Effector memory CD4-positive, alpha-beta T cell (primary cell): ENCODE results near the gene SLC6A13.

ENCODE experiments used
- DNase-seq, 3 donors: peaks; one replicate each; pipeline ENCODE4 v3.0.0-alpha.2; 2020
- H3K27ac ChIP-seq: 2 replicates; pipeline ENCODE4 v1.7.0; 2013; ENCODE audit warnings: mild to moderate bottlenecking, low read length, moderate library complexity; ENCODE audit not compliant: insufficient read depth, poor library complexity, severe bottlenecking
- H3K27me3 ChIP-seq: replicated peaks from 2 replicates; pipeline ENCODE4 v1.7.0; 2013; ENCODE audit warnings: mild to moderate bottlenecking, low read length; ENCODE audit not compliant: insufficient read depth, control insufficient read depth, poor library complexity, severe bottlenecking
- H3K36me3 ChIP-seq: 2 replicates; pipeline ENCODE4 v1.7.0; 2013; ENCODE audit warnings: mild to moderate bottlenecking, low read length, moderate library complexity; ENCODE audit not compliant: control insufficient read depth, insufficient read depth
- H3K4me1 ChIP-seq: 2 replicates; pipeline ENCODE4 v1.7.0; 2013; ENCODE audit warnings: low read length, mild to moderate bottlenecking; ENCODE audit not compliant: control insufficient read depth, insufficient read depth, poor library complexity, severe bottlenecking
- H3K4me3 ChIP-seq: 2 replicates; pipeline ENCODE4 v1.7.0; 2013; ENCODE audit warnings: low read length, low read depth, mild to moderate bottlenecking; ENCODE audit not compliant: insufficient read depth, poor library complexity, severe bottlenecking
- H3K9me3 ChIP-seq: 2 replicates; pipeline ENCODE4 v1.7.0; 2013; ENCODE audit warnings: mild to moderate bottlenecking, low read length, moderate library complexity; ENCODE audit not compliant: control insufficient read depth

Gene SLC6A13

DNA sequence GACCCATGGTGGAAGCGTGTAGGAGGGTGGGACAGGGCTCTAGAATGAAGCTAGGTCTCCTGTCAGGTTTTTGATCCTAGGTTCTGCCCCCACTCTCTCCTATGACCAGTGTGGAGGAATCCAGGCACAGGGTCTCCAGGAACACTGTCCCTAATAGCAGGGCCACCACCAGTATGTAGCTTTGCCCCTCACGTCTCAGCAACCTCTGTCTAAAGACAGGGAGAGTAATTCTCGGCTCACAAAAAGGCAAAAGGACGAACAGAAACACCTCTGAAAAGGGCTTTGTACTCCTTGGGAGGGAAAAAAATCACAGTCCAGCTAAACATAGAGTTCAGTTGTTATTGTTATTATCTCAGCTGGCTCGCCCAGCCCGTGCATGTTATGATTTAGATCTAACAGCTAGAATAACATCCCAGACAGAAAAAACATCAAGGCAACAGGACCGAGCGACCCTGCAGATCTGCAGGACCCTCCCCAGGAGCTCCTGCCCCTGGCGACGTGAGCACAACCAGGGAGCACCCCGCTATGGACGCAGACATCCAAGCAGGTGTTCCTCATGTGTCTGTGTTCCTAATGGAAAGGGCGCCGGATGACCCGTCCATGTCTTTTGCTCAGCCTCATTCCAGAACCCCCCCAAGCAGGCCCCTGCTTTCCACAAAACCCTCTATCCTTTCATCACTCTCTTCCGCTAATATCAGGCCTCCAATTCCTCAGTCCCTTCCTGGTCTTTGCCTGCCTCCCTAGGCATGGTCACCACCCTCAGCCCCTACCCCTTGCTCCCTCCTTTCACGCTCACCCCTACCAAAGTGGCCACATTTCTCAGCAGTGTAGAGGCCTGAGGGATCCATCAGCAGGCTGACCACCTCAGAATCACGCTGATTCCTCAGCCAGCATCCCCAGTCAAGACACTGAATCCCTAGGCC is 34.5 kb downstream of the SLC6A13 start:
- no peaks in the 10 kb centered on the region for H3K27me3 ChIP-seq
- DNase-seq = no peak

DNA sequence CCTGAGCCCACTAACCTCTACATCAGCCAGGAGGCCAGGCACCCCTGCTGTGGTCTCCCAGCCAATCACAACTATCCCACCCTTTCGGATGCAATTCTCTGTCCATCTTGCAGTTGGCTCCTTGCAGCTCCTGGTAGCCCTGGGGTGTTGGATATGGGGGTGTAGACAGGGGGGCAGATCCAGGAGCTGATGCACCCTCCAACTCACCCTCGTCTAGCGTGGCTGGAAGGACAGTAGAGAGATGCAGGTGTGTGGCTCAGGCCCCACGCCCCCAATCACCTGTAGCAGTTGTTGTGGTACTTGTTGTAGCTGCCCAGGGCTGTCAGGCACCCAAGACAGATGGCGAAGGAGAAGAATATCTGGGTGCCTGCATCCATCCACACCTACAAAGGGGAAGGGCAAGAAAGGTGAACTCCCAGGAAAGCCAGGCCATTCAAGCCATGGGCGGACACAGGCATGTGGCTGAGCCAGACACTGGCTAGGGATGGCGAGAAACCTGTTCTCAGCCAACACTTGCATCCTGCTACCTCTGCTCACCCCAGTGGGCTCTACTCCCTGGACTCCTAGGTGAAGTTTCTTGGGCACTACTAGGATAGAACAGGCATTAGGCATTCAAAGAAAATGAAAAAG is 35.2 kb downstream of the SLC6A13 start:
- H3K27ac ChIP-seq = no peak overlapping the region
- no peaks in the 10 kb centered on the region for H3K36me3 ChIP-seq
- DNase-seq = no peak
- no peak overlapping the region for H3K4me3 ChIP-seq
- no peaks in the 10 kb centered on the region for H3K9me3 ChIP-seq
- no peaks in the 10 kb centered on the region for H3K4me1 ChIP-seq
- no peaks in the 10 kb centered on the region for H3K27me3 ChIP-seq

More for the DNA sequence above, 34.5 kb downstream of the SLC6A13 start:
- Histone ChIP-seq H3K9me3 (no peaks in the 10 kb centered on the region), H3K4me1 (no peaks in the 10 kb centered on the region), H3K36me3 (no peaks in the 10 kb centered on the region), H3K27ac (no peak overlapping the region), H3K4me3 (no peak overlapping the region)

DNA sequence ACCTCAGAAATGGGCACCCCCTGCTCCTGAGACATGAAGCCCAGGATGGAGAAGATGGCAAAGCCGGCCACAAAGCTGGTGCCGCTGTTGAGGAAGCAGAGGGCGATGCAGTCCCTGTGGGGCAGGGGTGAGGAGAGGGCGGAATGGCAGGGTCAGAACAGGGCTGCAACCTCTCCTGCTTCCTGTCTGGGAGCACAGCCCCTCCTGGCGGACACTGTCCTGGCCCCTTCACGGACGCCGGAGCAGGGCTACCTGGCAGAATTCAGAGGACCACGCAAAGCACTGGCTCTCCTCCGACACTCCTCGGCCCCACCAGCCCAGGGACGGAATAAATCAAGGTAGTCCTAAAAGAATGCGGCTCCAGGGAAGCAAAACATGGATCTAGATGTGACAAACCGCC is 36.2 kb downstream of the SLC6A13 start:
- Histone ChIP-seq H3K36me3 (no peaks in the 10 kb centered on the region), H3K4me3 (no peak overlapping the region), H3K27ac (no peak overlapping the region), H3K9me3 (no peaks in the 10 kb centered on the region), H3K27me3 (no peaks in the 10 kb centered on the region), H3K4me1 (no peaks in the 10 kb centered on the region)
- DNase-seq = no peak

DNA sequence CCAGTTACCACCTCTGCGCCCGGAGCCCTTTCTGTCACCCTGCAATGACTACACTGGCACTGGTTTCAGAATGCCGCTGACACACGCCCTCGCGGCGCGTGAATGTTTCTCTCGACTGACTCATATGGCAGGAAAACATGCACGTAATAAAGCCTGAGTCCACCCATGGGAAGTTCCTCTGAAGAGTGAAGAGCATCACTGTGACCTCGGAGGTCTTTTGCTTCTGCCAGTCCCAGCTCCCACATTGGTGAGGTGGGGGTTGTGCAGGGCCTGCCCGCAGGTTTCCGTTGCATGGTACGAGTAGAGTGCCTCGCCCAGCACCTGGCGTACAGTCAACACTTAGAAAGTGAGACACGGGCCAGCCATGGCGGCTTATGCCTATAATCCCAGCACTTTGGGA is 37.6 kb downstream of the SLC6A13 start:
- DNase-seq = no peak
- Histone ChIP-seq H3K4me1 (no peaks in the 10 kb centered on the region), H3K9me3 (no peaks in the 10 kb centered on the region), H3K27me3 (no peaks in the 10 kb centered on the region), H3K36me3 (no peaks in the 10 kb centered on the region), H3K27ac (no peak overlapping the region), H3K4me3 (no peak overlapping the region)

DNA sequence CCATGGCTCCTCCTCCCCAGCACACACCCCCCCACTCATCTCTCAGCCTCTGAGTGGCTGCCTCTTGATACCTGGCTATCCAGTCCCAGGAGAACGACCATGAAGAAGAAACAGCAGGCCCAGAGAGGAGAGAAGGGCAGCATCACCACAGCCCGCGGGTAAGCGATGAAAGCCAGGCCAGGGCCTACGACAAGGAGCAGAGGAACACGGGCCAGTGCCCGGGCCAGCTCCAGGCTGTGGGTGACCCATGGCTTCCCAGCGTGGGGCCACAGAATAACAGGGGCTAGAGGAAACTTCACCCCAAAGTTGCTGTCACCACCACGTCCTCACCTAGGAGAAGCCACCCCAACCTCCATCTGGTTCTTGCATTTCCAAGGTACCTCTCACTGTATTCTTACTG is 38.3 kb downstream of the SLC6A13 start:
- H3K27me3 ChIP-seq = no peaks in the 10 kb centered on the region
- no peak for DNase-seq
- no peaks in the 10 kb centered on the region for H3K36me3 ChIP-seq
- no peaks in the 10 kb centered on the region for H3K4me1 ChIP-seq
- H3K9me3 ChIP-seq = no peaks in the 10 kb centered on the region
- no peak overlapping the region for H3K27ac ChIP-seq
- H3K4me3 ChIP-seq = no peak overlapping the region

DNA sequence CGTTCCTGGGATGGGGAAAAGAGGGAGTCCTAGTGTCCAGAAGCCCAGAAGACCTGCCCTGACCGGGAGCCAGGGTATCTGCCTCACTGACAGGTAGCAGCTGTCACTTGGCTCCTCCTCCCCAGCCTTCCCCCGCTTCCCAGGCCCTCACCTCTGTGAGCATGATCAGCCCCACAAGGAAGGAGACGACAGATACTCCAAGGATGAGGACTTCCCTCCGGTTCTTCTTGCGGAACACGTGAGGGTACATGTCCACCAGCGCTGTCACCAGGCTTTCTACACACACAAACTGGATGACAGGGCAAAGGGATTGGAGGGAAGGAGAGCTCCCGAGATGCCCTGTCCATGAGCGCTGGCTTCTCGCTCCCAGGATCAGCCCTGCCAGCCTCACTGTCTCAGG is 38.8 kb downstream of the SLC6A13 start:
- DNase-seq = no peak
- H3K4me1 ChIP-seq = no peaks in the 10 kb centered on the region
- H3K36me3 ChIP-seq = no peaks in the 10 kb centered on the region
- no peak overlapping the region for H3K4me3 ChIP-seq
- no peak overlapping the region for H3K27ac ChIP-seq
- H3K9me3 ChIP-seq = no peaks in the 10 kb centered on the region
- no peaks in the 10 kb centered on the region for H3K27me3 ChIP-seq

DNA sequence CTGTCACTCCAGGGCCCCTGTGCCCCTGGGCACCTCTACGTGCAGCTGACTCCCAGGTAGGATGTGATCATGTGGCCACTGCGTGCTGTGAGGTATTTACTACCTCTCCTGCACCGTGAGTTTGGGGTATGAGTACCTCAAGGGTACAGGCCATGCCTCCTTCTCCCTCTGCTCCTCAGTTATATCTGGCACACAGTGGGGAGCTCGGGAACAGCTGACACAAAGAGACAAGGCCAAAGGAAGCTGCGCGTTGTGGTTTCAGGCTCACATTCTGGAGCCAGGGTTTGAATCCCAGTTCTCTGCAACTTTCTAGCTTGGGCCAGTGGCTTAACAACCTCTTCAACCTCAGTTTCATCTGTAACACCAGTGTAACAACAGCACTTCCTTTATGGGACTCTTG is 40.9 kb downstream of the SLC6A13 start:
- Histone ChIP-seq H3K36me3 (no peaks in the 10 kb centered on the region), H3K27me3 (no peaks in the 10 kb centered on the region), H3K9me3 (no peaks in the 10 kb centered on the region), H3K4me3 (no peak overlapping the region), H3K4me1 (no peaks in the 10 kb centered on the region), H3K27ac (no peak overlapping the region)
- no peak for DNase-seq

DNA sequence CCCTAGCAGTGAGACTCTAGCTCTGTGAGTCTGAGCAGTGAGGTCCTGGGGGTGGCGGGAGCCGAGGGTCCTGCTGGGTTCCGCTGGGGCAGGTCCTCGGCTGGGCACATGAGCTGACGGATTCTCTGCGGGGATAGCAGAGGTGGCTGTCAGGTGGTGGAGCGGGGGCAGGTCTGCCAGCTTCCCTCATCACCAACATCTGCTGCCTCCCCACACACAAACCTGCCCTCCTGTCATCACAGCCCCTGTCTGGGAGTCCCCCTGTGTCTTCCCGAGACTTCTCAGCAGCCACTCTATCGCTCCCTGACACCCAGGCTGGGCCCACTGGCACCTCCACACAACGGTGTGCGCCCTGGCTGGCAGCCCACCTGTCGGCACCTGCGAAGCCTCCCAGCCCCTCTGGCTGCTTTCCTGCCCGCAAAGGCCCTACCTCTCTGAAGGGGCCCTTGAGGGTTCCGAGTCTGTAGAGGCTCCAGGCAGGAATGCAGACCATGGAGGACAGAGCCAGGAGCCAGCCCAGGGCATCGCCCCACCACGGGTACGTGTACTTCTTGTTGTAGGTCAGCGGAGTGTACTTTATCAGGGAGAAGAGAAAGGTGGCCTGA is 41.6 kb downstream of the SLC6A13 start:
- H3K27ac ChIP-seq = no peak overlapping the region
- no peaks in the 10 kb centered on the region for H3K36me3 ChIP-seq

DNA sequence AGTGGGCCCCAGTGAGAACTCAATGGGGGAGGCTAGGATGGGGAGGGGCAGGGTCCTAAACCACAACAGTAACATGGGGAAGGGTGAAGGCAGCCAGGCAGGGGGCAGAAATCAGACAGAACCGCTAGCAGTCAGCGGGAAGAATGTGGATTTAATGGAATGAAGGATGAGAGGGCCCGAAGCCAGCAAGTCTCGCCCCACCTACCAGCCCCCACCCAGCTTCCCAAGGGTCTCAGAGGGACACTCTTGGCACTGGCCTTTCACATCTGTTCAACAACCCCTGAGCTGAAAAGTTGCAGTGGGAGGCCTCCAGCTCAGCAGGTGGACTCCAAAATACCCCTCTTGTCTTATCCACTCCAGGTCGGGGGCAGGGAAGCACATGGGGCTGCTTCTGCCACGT is 42.1 kb downstream of the SLC6A13 start:
- no peaks in the 10 kb centered on the region for H3K9me3 ChIP-seq
- no peaks in the 10 kb centered on the region for H3K27me3 ChIP-seq
- no peaks in the 10 kb centered on the region for H3K36me3 ChIP-seq
- DNase-seq = no peak
- H3K4me1 ChIP-seq = no peaks in the 10 kb centered on the region
- no peak overlapping the region for H3K4me3 ChIP-seq
- no peak overlapping the region for H3K27ac ChIP-seq

More for the DNA sequence above, 41.6 kb downstream of the SLC6A13 start:
- no peak overlapping the region for H3K4me3 ChIP-seq
- DNase-seq = no peak
- no peaks in the 10 kb centered on the region for H3K9me3 ChIP-seq
- no peaks in the 10 kb centered on the region for H3K4me1 ChIP-seq
- H3K27me3 ChIP-seq = no peaks in the 10 kb centered on the region

DNA sequence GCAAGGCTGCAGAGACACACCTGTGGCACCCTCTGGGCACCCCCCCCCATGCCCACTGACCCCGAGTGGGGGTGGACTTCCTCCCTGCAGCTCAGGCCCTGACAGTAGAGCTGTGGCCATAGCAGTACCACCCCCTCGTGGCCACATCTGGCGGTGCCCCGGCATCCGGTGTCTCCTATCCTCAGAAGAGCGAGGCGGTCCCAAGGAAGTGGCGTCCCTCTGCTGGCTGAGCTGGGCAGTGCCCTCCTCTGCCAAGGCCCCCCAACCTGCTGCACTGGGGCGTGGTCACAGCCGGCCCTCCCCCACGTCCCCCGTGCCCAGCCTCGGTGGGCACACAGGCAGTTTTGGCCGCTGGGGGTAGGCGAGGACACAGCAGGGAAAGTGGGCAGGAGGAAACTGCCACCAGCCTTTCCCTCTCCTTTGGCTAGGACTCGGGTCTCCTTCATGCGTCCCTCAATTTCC is 42.7 kb downstream of the SLC6A13 start:
- H3K36me3 ChIP-seq = no peaks in the 10 kb centered on the region
- no peaks in the 10 kb centered on the region for H3K9me3 ChIP-seq
- no peaks in the 10 kb centered on the region for H3K4me1 ChIP-seq
- no peak overlapping the region for H3K4me3 ChIP-seq
- no peaks in the 10 kb centered on the region for H3K27me3 ChIP-seq
- DNase-seq = no peak
- no peak overlapping the region for H3K27ac ChIP-seq
